Endodermal cell (in vitro differentiated cells): ENCODE measurements around the gene SIRT7. TPM values are rescaled to one million over a fixed set of nuclear protein-coding genes. Genes with fewer than 3 reads are reported as not detected.

ENCODE experiments used
- DNase-seq: peaks from one replicate; pipeline ENCODE4 v3.0.0-alpha.2; 2017
- H3K27ac ChIP-seq: 2 replicates; pipeline ENCODE4 v1.5.1; 2013; ENCODE audit warnings: mild to moderate bottlenecking, low read depth, low read length, moderate library complexity
- H3K27me3 ChIP-seq: 2 replicates; pipeline ENCODE4 v1.6.1; 2013; ENCODE audit warnings: mild to moderate bottlenecking, low read length, moderate library complexity; ENCODE audit not compliant: insufficient read depth, control insufficient read depth, poor library complexity, severe bottlenecking
- H3K36me3 ChIP-seq: 2 replicates; pipeline ENCODE4 v1.7.0; 2013; ENCODE audit warnings: mild to moderate bottlenecking, low read length, moderate library complexity; ENCODE audit not compliant: control insufficient read depth, insufficient read depth
- H3K4me1 ChIP-seq: one replicate; pipeline ENCODE4 v1.7.0; 2013; ENCODE audit warnings: low read length; ENCODE audit not compliant: control insufficient read depth, insufficient read depth
- H3K4me3 ChIP-seq: 2 replicates; pipeline ENCODE4 v1.5.1; 2013; ENCODE audit warnings: mild to moderate bottlenecking, low read length, moderate library complexity
- H3K9ac ChIP-seq: 2 replicates; pipeline ENCODE4 v1.6.1; 2013; ENCODE audit warnings: mild to moderate bottlenecking, low read length, moderate library complexity; ENCODE audit not compliant: poor library complexity, severe bottlenecking; ENCODE audit errors: extremely low read depth
- H3K9me3 ChIP-seq: 2 replicates; pipeline ENCODE4 v1.6.1; 2013; ENCODE audit warnings: mild to moderate bottlenecking, low read length, moderate library complexity; ENCODE audit not compliant: control insufficient read depth
- H3K27ac Mint-ChIP-seq: 2 replicates; pipeline ENCODE4 v1.8.0; 2020; ENCODE audit warnings: mixed read lengths
- H3K27me3 Mint-ChIP-seq: 2 replicates; pipeline ENCODE4 v1.8.0; 2021; ENCODE audit warnings: mild to moderate bottlenecking, mixed read lengths; ENCODE audit not compliant: insufficient read depth
- H3K36me3 Mint-ChIP-seq: 2 replicates; pipeline ENCODE4 v1.8.0; 2020; ENCODE audit warnings: low read depth, mixed read lengths
- H3K4me1 Mint-ChIP-seq: 2 replicates; pipeline ENCODE4 v1.8.0; 2020; ENCODE audit warnings: mixed read lengths
- H3K4me3 Mint-ChIP-seq: 2 replicates; pipeline ENCODE4 v1.8.0; 2020; ENCODE audit warnings: mild to moderate bottlenecking, moderate library complexity, mixed read lengths
- H3K9me3 Mint-ChIP-seq: 2 replicates; pipeline ENCODE4 v1.8.0; 2020; ENCODE audit warnings: mild to moderate bottlenecking, mixed read lengths
- WGBS, 2 experiments: methylation state at CpG; one replicate each; pipeline versions ENCODE4 v1.1.5 to v1.1.7; 2013; ENCODE audit warnings: missing lambda C conversion rate in 2 of 2, mixed read lengths in 1 of 2; ENCODE audit not compliant: insufficient coverage in 1 of 2, insufficient read length in 1 of 2; 5-methylcytosine and 5-hydroxymethylcytosine counted together
- total RNA-seq, 2 donors: library from RNA; stranded (reverse); fragmentation: NEBNext Ultra II Directional in 1 of 2; extraction: Animal tissue kit (Norgen Biotek cat#: 25700) in 1 of 2; gene quantifications; 2 replicates in 1 of 2; 3 replicates in 1 of 2; pipeline ENCODE4 v1.2.1, GENCODE V29; 2021
- TF ChIP-seq, protein P1 (sequence below): fragments of 200-600 bp; sonication (generic); conservative IDR thresholded peaks from 2 replicates; pipeline ENCODE4 v1.5.0; 2021; ENCODE audit warnings: antibody characterized with exemption, mild to moderate bottlenecking

The SIRT7 gene
- total RNA-seq, 2 donors from 2014 or later: 21.8 to 22.1 TPM

DNA sequence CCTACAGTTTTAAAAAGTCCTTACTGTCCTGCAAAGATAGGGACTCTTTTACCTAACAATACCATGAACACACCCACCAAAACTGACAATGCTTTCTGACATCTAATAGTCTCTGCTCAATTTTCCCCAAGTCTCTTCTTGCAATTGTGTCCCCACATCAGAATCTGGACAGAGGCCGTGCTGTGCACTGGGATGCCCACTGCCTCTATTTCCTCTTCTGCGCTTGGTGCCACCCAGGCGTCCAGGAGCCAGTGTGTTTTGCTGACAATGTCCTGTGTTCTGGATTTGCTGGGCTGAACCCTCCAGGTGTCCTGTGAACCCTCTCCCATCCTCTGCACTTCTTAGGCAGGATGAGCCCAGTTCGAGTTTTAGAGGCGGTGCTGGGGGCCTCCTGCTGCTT is 40.4 kb downstream of the SIRT7 start:
- TF ChIP-seq, protein P1, sequence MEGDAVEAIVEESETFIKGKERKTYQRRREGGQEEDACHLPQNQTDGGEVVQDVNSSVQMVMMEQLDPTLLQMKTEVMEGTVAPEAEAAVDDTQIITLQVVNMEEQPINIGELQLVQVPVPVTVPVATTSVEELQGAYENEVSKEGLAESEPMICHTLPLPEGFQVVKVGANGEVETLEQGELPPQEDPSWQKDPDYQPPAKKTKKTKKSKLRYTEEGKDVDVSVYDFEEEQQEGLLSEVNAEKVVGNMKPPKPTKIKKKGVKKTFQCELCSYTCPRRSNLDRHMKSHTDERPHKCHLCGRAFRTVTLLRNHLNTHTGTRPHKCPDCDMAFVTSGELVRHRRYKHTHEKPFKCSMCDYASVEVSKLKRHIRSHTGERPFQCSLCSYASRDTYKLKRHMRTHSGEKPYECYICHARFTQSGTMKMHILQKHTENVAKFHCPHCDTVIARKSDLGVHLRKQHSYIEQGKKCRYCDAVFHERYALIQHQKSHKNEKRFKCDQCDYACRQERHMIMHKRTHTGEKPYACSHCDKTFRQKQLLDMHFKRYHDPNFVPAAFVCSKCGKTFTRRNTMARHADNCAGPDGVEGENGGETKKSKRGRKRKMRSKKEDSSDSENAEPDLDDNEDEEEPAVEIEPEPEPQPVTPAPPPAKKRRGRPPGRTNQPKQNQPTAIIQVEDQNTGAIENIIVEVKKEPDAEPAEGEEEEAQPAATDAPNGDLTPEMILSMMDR: no peak
- no peaks in the 10 kb centered on the region for H3K9me3 ChIP-seq
- no peak overlapping the region for H3K27ac ChIP-seq
- no peak overlapping the region for H3K9ac ChIP-seq
- DNase-seq: no peak
- no peaks in the 10 kb centered on the region for H3K27me3 Mint-ChIP-seq
- no peaks in the 10 kb centered on the region for H3K27me3 ChIP-seq
- H3K4me1 Mint-ChIP-seq: peaks cover 3% of the 10 kb centered on the region
- 98 to 100% methylated on average over 3 to 5 of the region's 5 CpGs for whole genome bisulfite sequencing, 2 experiments
- peaks cover 46% of the 10 kb centered on the region for H3K36me3 Mint-ChIP-seq
- no peak overlapping the region for H3K4me3 Mint-ChIP-seq
- no peak overlapping the region for H3K27ac Mint-ChIP-seq
- no peaks in the 10 kb centered on the region for H3K4me1 ChIP-seq
- H3K4me3 ChIP-seq: no peak overlapping the region
- H3K9me3 Mint-ChIP-seq: no peaks in the 10 kb centered on the region
- peaks cover 54% of the 10 kb centered on the region for H3K36me3 ChIP-seq

DNA sequence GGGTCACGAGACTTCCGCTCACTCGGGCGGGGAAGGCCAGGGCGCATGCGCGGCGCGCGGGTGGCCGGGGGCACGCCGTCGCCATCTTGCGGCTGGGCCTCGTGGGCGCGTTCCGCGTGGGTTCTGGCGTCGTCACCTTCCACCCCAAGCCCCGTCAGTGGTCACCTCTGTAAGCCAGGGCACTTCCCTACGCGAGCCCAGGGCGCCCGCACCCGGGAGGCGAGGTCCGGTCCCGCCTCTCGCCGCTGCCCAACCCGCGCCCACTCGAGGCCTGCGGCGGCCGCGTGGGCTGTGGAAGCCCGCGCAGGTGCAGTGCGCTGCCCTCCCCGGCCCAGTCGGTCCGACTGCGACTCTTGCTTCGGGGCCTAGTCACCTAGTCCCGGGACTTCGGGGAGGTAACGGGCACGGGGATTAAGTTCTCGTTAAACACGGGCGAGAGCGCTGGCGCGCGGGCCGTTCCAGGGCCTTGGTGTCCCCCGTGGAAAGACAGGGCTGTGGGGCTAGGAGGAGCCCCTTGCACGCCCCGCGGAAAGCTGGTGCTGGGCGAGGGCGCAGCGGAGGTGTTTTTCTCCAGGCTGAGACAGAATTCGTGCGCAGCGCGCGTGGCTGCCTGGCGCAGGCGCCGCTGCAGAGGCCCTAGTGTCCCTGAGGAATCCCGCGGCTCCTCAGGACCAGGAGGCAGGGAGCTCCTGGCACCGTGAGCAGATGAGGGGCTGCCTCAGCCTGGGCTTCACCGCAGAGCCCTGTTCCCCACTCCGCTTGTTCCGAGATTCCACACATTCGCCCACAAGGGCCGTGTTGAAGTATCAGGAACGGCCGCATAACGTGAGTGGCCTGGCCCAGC is 46.4 kb downstream of the SIRT7 start:
- no peaks in the 10 kb centered on the region for H3K27me3 ChIP-seq
- peak overlapping the region; percentile 89 for H3K27ac Mint-ChIP-seq
- peaks cover 6% of the 10 kb centered on the region for H3K4me1 Mint-ChIP-seq
- peaks cover 20% of the 10 kb centered on the region for H3K36me3 ChIP-seq
- H3K27ac ChIP-seq: peak overlapping the region; percentile 92
- peak overlapping the region; percentile 89 for H3K9ac ChIP-seq
- H3K4me1 ChIP-seq: no peaks in the 10 kb centered on the region
- H3K27me3 Mint-ChIP-seq: no peaks in the 10 kb centered on the region
- peaks cover 3% of the 10 kb centered on the region for H3K36me3 Mint-ChIP-seq
- 4 to 7% methylated on average over 60 to 86 of the region's 86 CpGs for WGBS, 2 experiments
- H3K9me3 Mint-ChIP-seq: no peaks in the 10 kb centered on the region
- DNase-seq: peak; percentile 97
- H3K4me3 Mint-ChIP-seq: peak overlapping the region; percentile 77
- H3K4me3 ChIP-seq: peak overlapping the region; percentile 87
- no peaks in the 10 kb centered on the region for H3K9me3 ChIP-seq
- TF ChIP-seq, protein P1: peak; percentile 34

DNA sequence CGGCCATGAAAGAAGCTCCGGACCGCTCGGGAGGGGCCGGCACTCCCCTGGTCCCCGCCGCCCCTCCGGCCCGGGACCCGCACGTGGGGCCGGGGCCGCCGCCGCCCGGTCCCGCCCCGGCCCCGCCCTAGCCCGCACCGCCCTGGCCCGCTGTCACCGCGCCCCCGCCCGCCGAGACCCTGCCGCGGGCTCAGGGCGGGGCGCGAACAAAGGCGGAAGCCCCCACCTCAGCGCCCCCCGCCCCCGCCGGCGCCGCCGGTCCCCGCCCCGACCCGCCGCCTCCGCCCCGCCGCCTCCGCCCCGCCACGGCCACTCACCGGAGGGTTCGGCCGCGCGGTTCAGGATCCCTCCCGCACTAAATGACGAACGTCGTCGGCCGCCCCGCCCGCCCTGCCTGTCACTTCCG is 47.0 kb downstream of the SIRT7 start, which contains the start of gene ARHGDIA:
Gene ARHGDIA, minus strand, starts transcription at position 357 of the 406 bp plus-strand sequence. CDS start 1,407 bp downstream, outside the sequence.
- H3K27ac ChIP-seq: peak within 1 kb of the TSS; percentile 92
- no peaks in the 10 kb centered on the region for H3K9me3 ChIP-seq
- Mint-ChIP-seq H3K4me1 (peaks cover 6% of the 10 kb centered on the region), H3K27me3 (no peaks in the 10 kb centered on the region), H3K9me3 (no peaks in the 10 kb centered on the region), H3K4me3 (peak within 1 kb of the TSS; percentile 77), H3K36me3 (peaks cover 3% of the 10 kb centered on the region), H3K27ac (peak within 1 kb of the TSS; percentile 89)
- no peak for DNase-seq
- peak within 1 kb of the TSS; percentile 92 for H3K4me3 ChIP-seq
- H3K4me1 ChIP-seq: no peaks in the 10 kb centered on the region
- TF ChIP-seq, protein P1: no peak
- peak within 1 kb of the TSS; percentile 89 for H3K9ac ChIP-seq
- 0% methylated on average over 2 to 61 of the region's 64 CpGs for WGBS, 2 experiments
- peaks cover 20% of the 10 kb centered on the region for H3K36me3 ChIP-seq
- H3K27me3 ChIP-seq: no peaks in the 10 kb centered on the region
